ENCODE data around the gene MLLT3.

MLLT3 gene

GRCh38 chr9:20618361-20618802 lies 3.9 kb downstream of the MLLT3 start:
- no peak for DNase-seq (ENCODE audit: low spot score)
- TF ChIP-seq, protein P1, sequence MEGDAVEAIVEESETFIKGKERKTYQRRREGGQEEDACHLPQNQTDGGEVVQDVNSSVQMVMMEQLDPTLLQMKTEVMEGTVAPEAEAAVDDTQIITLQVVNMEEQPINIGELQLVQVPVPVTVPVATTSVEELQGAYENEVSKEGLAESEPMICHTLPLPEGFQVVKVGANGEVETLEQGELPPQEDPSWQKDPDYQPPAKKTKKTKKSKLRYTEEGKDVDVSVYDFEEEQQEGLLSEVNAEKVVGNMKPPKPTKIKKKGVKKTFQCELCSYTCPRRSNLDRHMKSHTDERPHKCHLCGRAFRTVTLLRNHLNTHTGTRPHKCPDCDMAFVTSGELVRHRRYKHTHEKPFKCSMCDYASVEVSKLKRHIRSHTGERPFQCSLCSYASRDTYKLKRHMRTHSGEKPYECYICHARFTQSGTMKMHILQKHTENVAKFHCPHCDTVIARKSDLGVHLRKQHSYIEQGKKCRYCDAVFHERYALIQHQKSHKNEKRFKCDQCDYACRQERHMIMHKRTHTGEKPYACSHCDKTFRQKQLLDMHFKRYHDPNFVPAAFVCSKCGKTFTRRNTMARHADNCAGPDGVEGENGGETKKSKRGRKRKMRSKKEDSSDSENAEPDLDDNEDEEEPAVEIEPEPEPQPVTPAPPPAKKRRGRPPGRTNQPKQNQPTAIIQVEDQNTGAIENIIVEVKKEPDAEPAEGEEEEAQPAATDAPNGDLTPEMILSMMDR (IDR thresholded peaks at IDR 0.05; ENCODE audit: extremely low read depth, missing control alignments): no peak

- DNase-seq (ENCODE audit: low spot score): no peak
- TF ChIP-seq, protein P1 (IDR thresholded peaks at IDR 0.05; ENCODE audit: extremely low read depth, missing control alignments): no peak
Observed at GRCh38 chr9:20616808-20617207, 5.5 kb downstream of the MLLT3 start.

- no peak for DNase-seq (ENCODE audit: low spot score)
- TF ChIP-seq, protein P1 (IDR thresholded peaks at IDR 0.05; ENCODE audit: extremely low read depth, missing control alignments): no peak
Observed at GRCh38 chr9:20614602-20615216, 7.6 kb downstream of the MLLT3 start.

DNA sequence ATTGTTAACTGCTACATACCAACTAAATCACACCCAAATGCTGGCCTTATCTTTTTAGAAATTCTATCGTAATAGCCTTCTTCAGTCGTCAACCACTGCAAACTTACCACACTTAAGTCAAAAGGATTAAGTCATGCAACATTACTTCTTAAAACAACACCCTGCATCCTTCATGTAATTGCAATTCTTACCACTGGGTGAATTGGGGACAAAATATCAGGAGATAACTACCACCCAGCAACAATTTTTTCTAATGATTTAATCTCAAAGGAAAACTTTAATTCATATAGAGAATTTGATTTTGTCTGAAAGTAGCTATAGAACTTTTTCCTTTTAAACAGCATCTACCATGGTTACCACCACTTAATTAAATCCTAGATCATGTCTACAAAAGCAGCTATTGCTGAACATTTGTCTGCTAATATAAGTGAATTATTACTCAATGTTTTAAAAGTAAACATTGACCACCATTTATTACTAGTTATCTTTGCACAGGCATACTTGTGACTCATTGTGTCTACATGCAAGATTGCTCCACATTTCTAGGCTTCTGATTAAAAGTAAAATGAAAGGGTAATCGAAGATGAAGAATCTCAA lies 10.5 kb downstream of the MLLT3 start:
- DNase-seq (ENCODE audit: low spot score): no peak
- TF ChIP-seq, protein P1 (IDR thresholded peaks at IDR 0.05; ENCODE audit: extremely low read depth, missing control alignments): no peak

- DNase-seq (ENCODE audit: low spot score): no peak
- TF ChIP-seq, protein P1 (IDR thresholded peaks at IDR 0.05; ENCODE audit: extremely low read depth, missing control alignments): no peak
Observed at GRCh38 chr9:20610591-20610990, 11.7 kb downstream of the MLLT3 start.

DNA sequence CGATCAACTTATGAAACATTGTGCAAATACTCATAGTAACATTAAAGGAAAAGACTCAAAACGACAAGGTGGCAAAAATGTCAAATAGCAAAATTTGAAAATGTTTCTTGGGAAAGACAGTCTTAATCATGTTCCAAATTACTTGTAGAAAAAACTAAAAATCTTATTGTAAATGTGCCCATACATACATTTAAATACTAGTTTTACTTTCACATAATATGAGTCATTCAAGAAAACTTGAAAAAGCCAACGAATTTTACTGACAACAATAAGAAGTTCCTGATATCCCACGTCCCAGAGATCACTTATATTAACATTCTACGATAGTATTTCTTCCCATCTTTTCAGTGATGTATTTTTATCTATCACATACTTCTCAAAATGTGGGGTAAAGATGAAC lies 13.7 kb downstream of the MLLT3 start:
- no peak for DNase-seq (ENCODE audit: low spot score)
- TF ChIP-seq, protein P1 (IDR thresholded peaks at IDR 0.05; ENCODE audit: extremely low read depth, missing control alignments): no peak

DNA sequence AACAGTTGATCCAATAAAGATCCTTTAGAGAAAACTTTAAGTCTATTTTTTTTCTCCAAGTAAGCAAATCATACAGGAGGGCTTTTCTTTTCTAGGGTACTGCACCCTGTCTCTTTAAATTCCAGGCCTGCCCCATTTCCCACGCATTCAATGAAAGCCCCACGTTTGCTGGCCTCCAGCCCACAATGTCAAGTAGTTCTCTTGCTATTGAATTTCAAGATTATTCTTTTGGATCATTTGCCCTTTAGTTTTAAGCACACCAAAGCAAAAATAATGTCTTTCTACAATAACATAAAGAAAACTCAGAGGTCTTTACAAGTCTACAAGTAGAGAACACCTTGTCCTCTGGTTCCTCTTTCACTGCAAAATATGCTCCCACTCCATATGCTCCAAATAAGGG lies 15.6 kb downstream of the MLLT3 start:
- TF ChIP-seq, protein P1 (IDR thresholded peaks at IDR 0.05; ENCODE audit: extremely low read depth, missing control alignments): no peak

More for the DNA sequence above, 15.6 kb downstream of the MLLT3 start:
- no peak for DNase-seq (ENCODE audit: low spot score)

Data from GM20000 (cell line).